GM21717 (cell line): ENCODE measurements around the gene SYNDIG1.
"Not testable (repeated sequence)": the region's sequence is repeated elsewhere in the genome, so short reads cannot be mapped to it uniquely, and the experiment has no call there.

Source experiments
- ATAC-seq: cut with Tn5 transposase; IDR thresholded peaks from one replicate; pipeline ENCODE4 v1.9.1; 2021; ENCODE audit warnings: mild to moderate bottlenecking, moderate library complexity; ENCODE audit not compliant: unreplicated experiment

SYNDIG1 gene

DNA sequence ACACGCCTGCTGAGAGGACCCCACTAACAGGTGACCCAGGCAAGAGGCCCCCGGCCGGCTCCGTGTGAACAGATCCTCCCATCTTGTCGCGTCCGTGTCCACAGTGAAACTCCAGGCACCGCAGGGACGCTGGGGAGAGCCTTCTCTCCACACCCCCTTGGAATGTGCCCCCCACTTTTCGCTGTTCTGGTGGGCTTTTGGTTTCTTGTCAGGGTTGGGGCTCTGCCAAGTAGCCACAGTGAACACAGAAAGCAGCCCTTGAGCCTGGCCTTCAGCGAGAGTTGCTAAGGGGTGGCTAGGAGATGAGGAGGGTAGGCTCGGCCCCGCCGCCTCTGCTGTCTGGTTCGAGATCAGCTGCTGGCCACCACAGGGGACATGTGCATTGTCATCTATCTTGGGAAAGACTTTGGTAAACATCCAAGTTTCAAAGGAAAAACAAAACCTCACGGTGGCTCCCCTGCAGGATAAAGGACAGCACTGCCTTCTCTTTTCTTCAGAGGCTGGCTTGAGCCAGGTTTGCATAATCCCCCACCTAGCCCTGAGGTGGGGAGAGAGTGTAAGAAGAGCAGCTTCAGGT lies 22.7 kb downstream of the SYNDIG1 start:
- no peak for ATAC-seq

DNA sequence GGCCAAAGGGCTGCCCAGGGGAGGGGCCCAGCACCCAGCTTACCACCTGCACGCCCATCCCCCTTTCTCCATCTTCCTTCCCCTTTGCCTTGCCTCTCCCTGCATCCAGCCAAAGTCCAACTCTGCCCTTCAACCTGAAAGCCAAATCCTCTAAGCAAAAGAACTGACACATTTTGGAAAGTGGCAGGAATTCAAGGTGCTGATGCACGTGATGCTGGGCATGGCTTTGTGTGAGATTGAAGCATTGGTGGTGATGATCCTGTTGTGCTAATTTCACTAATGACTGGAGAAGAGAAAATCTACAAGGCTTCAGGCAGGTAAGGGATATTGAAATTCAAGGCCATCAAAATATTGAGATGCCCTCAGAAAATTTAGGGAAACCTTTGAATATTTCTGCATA lies 23.3 kb downstream of the SYNDIG1 start:
- ATAC-seq: no peak

DNA sequence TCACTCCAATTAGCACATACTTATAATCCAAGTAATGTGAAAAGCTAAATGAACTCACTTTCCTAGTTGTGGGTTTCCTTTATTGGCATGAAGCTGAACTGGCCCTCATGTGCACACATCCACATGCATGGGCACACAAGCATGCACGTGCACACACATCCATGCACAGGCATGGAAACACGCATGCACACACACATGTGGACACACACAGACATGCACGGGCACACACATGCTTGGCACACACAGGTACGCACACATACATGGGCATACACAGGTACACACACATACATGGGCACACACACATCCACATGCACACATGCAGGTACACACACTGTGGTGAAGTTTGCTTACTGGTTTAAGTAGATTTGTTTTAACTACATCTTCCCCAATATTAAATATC lies 23.8 kb downstream of the SYNDIG1 start:
- no peak for ATAC-seq

DNA sequence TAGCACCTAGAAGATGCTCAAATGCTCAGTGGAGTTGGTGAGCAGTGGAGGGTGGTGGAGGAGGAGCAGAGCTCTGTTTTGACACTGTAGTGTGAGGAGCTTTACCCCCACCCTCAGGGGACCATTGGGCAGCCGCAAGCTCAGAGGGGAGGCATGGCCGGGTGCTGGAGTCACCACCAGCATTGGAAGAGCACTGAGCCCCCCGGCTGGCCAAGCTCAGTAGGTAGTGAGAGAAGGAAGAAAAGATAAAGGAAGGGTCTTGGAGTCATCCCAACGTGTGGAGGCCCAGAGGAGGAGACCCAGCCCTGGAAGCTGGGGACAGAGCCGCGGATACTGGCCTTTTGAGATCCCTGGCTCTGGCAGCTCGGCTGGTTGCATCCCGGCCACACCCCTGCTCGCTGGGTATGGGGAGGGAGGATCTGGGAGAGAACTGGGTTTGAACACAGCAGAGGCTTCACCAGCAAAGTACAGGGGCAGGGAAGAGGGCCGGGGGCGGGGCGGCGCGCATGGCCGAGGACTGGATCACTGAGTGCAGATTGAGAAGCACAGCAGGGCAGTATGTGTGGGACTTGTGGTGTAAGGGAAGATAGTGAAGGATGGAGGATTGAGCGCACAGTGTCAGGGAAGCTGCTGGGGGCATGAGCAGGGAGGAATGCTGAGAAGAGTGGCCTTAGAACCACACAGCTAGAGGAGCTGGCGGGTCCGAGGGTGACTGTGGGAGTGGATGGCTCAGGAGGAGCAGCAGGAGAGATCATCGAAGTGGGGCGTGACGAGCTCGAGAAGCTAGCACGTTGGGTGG lies 24.4 kb downstream of the SYNDIG1 start:
- no peak for ATAC-seq

DNA sequence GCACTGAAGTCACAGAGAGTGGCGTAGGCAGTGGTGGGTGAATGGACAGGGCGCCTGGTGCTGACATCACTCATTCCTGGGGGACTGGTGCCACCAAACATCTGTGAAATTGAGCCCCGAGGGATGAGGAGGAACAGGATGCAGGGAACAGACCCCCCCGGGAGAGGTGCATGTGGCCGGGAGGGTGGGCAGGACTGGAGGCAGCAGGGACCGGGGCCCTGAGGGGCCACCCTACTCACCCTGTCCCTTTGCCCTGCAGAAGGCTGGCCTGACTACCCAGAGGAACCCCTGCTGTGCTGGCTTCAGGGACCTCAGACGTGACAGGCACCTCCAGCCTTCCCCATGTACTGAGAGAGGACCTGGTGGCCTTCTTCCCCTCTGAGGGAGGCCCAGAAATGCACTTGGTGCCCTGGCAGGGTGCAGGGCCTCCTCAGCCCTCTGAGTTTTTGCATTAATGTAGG lies 25.1 kb downstream of the SYNDIG1 start:
- ATAC-seq: no peak

DNA sequence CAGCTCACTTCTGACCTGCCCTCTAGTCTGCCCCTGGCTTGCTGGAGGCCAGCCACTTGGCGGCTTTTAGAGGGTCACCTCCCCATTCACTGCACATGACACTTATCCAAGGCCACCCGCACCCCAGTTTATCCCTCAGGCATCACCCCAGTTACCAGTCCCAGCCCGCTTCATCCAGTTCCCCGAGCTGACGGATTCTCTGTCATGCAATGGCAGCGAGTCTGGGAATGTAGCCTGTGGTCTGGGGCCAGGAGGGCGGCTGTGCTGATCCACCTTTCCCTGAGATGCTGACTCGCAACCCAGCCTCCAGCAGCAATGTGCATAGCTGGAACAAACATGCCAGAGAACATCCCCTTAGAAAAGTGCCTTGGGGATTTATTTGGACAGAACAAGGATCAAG lies 25.8 kb downstream of the SYNDIG1 start:
- ATAC-seq: no peak

DNA sequence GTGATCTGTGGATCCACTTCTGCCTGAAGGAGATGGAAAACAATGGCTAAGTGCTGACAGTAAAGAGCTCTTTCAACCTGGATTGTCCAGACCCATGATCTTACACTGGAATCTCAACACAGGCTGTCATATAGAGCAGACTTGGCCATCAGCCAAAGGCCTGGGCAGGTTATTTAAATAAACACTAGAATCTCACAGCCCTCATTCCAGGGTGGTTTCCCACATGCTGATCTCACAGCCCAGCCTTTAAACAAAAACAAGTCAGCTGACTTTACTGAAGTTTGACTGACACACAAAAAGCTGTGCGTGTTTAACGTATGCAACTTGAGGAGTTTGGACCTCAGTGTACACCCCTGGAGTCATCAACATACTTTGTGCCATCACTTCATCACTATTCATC lies 28.4 kb downstream of the SYNDIG1 start:
- ATAC-seq: no peak

DNA sequence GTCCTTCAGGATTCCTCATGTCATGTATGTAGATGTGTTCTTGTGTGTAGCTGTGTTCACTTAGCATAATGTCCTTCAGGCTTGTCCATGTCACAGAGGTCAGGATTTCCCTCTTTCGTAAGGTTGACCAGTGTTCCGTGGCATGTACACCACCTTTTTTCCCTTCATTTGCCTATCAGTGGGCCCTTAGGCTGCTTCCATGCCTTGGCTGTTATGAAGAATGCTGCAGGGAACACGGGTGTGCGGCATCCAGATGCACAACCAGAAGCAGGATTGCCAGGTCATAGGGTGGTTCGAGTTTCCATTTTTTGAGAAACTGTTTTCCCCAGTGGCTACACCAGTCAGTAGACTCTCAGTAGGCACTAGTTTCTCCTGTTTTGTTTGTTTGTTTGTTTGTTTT lies 29.2 kb downstream of the SYNDIG1 start:
- no peak for ATAC-seq

DNA sequence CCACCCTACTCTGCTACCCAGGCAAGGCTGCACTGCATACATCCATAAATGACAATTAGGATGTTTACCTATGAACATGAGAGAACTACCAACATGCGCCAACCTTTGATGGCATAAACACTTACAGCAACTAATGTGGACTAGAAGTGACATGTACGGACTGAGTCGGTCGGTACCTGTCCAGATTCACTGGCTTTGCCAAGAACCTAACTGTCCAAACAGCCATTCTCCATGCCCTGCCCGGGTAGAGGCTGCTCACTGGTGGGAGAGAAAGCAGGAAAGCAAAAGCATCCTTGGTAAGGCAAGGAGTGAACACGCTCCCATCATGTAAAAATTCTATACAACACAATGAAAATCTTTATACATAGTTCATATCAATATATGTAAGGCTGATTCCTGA lies 30.0 kb downstream of the SYNDIG1 start:
- ATAC-seq: no peak

DNA sequence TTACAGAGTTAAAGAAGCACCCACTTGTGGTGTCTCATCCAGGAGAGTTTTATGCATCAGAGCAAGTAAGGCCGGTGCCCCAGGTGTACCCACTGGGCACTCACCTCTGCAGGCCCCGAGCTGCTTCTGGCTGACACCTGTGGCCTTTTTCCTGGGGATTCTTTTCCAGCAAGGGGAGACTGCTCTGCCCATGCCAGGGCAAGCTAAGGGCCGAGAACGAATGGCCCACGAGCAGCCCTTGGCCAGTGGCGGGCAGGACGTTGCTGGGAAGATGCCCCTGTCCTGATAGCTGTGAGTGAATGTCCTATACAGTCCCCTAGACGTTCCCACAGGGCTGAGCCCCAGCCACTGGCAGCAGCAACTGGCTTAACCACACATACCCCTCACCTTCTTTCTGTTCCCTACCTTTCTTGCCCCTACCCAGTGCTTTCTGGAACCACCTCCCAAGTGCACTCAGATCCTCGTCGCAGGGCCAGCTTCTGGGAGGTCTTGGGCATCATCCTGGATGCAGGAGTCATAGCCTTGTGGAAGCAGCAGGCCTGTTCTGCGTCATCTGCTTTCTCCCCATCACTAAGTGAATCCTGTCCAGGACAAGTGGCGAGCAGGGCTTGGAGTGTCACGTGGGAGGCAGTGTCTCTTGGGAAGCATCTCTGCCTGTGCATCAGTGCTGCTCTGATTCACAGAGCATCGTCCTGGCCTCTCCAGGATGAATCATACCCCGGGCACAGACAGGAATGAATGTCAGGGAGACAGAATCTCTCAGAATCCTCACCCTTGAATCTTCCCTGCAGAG lies 32.5 kb downstream of the SYNDIG1 start:
- no peak for ATAC-seq

DNA sequence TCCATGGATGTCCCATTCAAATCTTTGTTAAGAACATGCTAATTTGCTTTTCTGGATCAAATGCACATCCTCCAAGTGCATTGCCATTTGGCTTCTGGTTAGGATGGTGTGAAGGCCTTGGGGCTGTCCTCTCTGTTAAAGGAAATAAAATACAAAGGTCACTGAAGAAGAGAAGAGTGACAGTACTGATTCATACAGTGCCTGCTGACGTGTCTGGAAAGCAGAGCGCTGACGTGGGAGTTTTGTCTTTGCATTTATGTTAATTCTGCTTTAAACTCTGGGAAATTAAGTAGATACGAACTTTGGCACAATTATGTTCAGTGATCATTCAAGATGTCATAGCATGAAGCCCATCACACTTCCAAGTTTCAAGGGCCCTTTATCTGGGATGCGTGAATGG lies 33.2 kb downstream of the SYNDIG1 start:
- ATAC-seq: no peak

DNA sequence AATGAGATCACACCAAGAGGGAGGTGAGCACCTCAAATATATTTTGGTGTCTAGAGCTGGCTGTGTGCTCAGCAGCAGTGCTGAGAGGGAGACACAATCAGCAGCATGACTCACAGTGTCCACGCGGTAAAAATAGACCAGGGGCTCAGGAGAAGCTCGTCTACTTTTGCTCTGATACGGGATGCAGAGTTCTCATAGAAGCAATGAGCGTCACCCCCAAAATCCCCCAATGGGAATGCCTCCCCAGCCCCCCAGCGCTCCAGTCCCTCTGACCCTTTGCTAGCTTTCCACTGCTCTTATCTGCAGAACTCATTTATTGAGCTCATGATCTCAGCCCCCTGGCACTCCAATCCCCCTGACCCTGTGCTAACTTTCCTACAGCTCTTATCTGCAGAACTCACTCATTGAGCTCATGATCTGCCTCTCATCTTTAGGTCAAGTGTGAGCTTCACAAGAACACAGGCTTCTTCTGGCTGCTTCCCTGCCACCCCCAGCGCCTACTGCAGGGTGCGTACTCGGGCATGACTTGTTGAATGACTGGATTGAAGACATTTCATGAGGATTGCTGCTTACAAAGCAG lies 34.0 kb downstream of the SYNDIG1 start:
- ATAC-seq: no peak

DNA sequence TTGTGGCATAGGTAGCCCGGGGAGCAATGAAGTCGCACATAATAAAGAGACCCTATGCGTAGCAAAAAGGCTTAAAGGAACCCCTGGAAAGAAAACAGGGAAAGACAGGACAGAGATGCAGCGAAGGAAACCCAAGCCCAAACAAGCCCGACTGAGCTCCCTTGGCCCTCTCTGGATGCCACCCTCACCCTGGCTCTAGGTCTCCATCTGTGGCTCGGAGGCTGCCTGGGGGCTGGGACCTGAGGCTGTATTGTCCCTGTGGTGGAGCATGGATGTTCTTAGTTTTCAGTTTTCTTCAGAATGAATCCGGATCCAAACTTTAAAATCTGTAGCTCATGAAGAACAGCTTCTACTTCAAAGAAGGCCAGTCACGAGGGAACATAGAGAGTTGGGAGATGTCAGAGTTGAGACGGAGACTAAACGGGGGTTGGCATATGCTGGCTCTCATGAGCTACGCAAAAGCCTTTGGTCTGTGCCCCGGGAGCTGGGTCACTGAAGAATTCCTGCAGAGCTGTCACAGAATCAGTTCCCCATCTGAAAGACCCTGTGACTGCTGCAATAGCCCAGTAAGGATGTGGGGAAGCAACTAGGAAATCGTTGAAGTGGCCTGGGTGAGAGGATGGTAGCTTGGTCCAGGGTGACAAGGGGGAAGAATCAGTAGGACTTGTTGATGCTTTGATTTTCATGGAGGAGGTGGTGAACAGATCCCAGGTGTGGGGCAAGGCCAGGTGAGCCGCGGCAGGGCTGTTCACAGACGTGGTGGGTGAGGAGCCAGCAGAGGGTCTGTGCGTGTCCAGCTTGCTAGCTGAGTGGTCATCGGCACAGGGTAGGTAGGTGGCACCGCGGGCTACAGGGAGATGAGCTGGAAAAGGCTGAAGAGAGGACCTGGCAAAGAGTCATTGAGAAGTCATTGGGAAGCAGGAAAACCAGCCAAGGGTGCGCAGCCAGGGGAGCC lies 35.2 kb downstream of the SYNDIG1 start:
- ATAC-seq: no peak

DNA sequence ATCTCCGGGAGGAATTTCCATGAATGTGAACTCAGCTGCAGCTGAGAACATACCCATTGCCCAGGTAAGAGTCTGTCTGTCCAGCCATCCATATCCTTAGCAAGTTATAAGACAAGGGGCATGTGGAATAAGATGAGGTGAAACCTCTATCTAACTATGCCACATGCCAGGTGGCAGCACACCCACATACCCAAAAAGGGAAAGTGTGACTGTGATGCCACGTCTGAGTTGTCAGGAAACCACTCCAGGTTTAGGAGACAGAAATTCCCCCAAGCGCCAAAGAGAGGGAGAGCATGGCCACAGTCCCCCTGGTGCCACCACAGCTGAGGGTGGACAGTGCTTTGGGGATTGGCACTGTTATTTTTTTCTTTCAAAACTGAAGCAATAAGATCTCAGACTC lies 36.7 kb downstream of the SYNDIG1 start:
- no peak for ATAC-seq

DNA sequence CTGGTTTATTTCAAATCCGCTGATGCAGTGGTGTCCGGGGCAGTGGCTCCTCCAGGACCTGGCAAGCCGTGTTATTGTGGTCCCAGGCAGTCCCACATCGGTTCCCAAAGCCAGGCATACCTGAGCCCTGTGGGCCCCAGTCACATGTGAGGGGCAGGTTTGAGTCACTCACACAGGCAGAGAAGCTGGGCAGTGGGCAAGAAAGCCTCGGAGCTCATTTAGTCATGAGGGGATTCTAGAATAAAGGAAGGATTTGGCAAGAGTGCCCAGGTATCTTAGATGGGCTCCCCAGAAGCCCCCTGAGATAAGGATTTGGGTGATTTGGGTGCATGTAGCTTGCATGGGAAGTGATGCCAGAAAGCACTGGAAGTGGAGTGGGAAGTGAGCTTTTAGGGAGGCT lies 37.3 kb downstream of the SYNDIG1 start:
- ATAC-seq: no peak

DNA sequence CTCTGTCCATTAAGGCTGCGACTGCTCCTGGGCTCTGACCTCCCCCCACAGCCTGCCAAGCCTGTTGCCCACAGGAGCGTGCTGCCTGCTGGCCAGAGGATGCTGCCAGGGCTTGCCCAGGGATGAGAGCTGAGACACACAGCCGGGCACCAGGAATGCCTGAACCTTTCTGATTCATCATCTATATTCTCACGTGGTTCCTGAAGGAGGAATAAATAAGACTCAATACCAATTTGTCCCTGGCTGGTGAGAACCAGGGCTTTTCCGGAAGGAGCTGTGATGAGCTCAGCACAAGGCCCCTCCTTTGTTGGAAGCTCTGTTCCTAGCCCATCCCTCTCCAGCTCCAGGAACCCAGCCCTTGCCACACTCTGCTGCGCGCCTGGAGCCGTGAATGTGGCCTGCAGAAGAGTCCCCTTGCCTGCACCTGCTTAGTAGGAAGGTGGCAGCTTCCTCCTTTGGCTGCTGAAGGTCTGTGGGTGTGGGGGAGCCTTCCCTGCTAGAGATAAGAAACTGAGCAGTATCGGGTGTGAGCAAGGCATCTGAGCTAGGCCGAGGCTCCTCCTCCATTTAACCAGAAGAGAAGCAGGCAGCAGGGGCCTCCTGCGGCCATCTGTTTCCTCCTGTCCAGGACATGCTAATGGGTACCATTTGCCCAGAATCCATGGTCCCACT lies 37.9 kb downstream of the SYNDIG1 start:
- ATAC-seq: no peak

DNA sequence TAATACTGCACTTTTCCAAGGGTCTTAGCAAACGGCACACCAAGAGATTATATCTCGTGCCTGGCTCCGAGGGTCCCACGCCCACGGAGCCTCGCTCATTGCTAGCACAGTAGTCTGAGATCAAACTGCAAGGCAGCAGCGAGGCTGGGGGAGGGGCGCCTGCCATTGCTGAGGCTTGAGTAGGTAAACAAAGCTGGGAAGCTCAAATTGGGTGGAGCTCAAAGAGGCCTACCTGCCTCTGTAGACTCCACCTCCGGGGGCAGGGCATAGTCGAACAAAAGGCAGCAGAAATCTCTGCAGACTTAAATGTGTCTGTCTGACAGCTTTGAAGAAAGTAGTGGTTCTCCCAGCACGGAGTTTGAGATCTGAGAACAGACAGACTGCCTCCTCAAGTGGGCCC lies 43.0 kb downstream of the SYNDIG1 start:
- ATAC-seq: not testable (repeated sequence)

DNA sequence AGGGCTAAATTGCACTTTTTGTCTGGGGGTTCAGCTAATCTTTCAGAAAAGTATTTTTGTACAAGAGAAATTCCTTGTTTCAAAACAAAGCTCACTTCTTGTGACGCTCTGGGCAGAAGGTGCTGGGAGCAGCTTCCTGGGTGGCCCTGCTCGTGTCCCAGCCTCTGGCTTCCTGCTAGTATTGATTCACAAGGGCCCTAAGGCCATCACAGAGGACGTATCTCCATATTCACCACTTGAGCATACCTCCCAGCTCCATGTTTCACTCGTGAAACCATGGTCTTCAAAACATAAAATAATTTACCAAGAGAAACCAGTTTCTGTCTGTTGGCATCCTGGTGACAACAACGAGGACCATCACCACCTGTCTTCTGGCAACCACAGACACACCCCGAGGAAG lies 49.1 kb downstream of the SYNDIG1 start:
- no peak for ATAC-seq

DNA sequence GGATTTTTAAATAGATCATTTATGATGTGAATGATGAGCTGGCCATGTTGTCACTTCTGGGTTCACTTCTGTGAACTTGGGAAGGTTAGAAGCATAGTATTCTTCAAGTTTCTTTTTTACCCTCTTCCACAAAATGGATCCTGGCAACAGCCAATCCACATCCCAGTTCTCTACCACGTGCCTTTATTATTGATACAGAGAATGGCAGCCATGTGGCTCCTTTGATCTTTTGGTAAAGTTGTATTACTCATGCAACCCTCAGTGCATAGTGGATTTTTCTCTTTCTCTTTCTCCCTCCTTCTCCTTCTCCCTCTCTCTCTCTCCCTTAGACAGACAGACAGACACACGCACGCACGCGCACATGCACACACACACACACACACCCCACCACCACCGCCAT lies 50.0 kb downstream of the SYNDIG1 start:
- ATAC-seq: no peak

DNA sequence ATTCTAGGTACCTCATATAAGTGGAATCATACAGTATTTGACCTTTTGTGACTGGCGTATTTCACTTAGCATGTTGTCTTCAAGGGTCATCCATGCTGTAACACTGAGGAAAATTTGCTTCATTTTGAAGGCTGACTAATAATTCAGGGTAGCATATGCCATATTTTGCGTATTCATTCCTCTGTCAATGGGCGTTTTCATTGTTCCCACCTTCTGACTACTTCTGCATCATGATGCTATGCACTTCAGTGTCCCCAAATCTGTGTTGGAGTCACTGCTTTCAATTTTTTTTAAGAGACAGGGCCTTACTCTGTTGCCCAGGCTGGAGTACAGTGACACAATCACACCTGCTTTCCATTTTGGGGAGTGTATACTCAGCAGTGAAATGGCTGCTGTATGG lies 51.6 kb downstream of the SYNDIG1 start:
- no peak for ATAC-seq
